ENCODE results near the gene SOX8.

SOX8 gene

GRCh38 chr16:987906-988305 lies 6.3 kb downstream of the SOX8 start:
- POLR2A ChIA-PET = no interaction called here
- DNase-seq (ENCODE audit: extremely low spot score) = no peak
- CTCF ChIA-PET = no interaction called here
- TF ChIP-seq L3MBTL2 (conservative IDR thresholded peaks at IDR 0.05) = no peak

- no peak for TF ChIP-seq L3MBTL2 (conservative IDR thresholded peaks at IDR 0.05)
- no peak for TF ChIP-seq CTBP1 (IDR thresholded peaks at IDR 0.05; ENCODE audit: borderline replicate concordance)
- no peak for TF ChIP-seq ARNT (IDR thresholded peaks at IDR 0.05)
- TF ChIP-seq SUZ12 (IDR thresholded peaks at IDR 0.05) = no peak
- TF ChIP-seq BHLHE40 (IDR thresholded peaks at IDR 0.05; ENCODE audit: borderline replicate concordance) = no peak
- no peak for TF ChIP-seq NFRKB (IDR thresholded peaks at IDR 0.05)
- no peak for TF ChIP-seq ELF4 (IDR thresholded peaks at IDR 0.05)
- TF ChIP-seq FOXM1 (IDR thresholded peaks at IDR 0.05; ENCODE audit: borderline replicate concordance) = no peak
- TF ChIP-seq TARDBP (IDR thresholded peaks at IDR 0.05) = no peak
- no peak for TF ChIP-seq ZNF384 (IDR thresholded peaks at IDR 0.05)
- no peak for TF ChIP-seq LEF1 (IDR thresholded peaks at IDR 0.05; ENCODE audit: borderline replicate concordance)
- no peak for TF ChIP-seq SP1 (IDR thresholded peaks at IDR 0.05)
- no peak for TF ChIP-seq HDGF (IDR thresholded peaks at IDR 0.05; ENCODE audit: borderline replicate concordance)
- TF ChIP-seq FOXA1 (IDR thresholded peaks at IDR 0.05) = no peak
- no peak for TF ChIP-seq FOXK2 (IDR thresholded peaks at IDR 0.05)
- no peak for TF ChIP-seq PKNOX1 (IDR thresholded peaks at IDR 0.05)
- DNase-seq (ENCODE audit: extremely low spot score) = no peak
- CTCF ChIA-PET = no interaction called here
- POLR2A ChIA-PET = no interaction called here
Observed at GRCh38 chr16:988471-989353, 7.1 kb downstream of the SOX8 start.

DNA sequence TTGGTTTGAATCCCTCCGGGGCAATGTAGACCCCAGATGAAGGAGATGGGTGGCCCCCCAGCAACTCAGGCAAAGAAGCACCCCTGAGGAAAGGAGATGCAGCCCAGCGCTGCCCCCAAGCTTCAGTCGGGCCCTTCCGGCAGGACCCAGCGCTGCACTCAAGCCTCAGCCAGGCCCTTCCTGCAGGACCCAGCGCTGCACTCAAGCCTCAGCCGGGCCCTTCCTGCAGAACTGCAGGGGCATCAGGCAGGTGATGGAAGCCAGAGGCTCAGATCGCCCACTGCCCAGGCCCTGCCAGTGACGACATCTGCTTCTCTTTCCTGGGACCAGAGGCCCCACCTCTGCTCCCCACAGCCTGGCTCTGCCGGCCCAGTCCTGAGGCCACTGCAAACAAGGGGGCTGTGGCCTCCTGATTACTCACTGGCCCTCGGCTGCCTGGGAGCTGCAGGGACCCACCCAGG lies 7.8 kb downstream of the SOX8 start:
- no peak for TF ChIP-seq HDGF (IDR thresholded peaks at IDR 0.05; ENCODE audit: borderline replicate concordance)
- TF ChIP-seq PKNOX1 (IDR thresholded peaks at IDR 0.05) = no peak
- TF ChIP-seq TARDBP (IDR thresholded peaks at IDR 0.05) = no peak
- TF ChIP-seq ELF4 (IDR thresholded peaks at IDR 0.05) = no peak
- no peak for TF ChIP-seq ARNT (IDR thresholded peaks at IDR 0.05)
- no peak for TF ChIP-seq FOXA1 (IDR thresholded peaks at IDR 0.05)
- TF ChIP-seq L3MBTL2 (conservative IDR thresholded peaks at IDR 0.05) = no peak
- no peak for TF ChIP-seq BHLHE40 (IDR thresholded peaks at IDR 0.05; ENCODE audit: borderline replicate concordance)
- no peak for TF ChIP-seq CTBP1 (IDR thresholded peaks at IDR 0.05; ENCODE audit: borderline replicate concordance)
- TF ChIP-seq FOXK2 (IDR thresholded peaks at IDR 0.05) = no peak
- no peak for TF ChIP-seq ZNF384 (IDR thresholded peaks at IDR 0.05)
- ChIA-PET POLR2A (no interaction called here), CTCF (no interaction called here)
- DNase-seq (ENCODE audit: extremely low spot score) = no peak

DNA sequence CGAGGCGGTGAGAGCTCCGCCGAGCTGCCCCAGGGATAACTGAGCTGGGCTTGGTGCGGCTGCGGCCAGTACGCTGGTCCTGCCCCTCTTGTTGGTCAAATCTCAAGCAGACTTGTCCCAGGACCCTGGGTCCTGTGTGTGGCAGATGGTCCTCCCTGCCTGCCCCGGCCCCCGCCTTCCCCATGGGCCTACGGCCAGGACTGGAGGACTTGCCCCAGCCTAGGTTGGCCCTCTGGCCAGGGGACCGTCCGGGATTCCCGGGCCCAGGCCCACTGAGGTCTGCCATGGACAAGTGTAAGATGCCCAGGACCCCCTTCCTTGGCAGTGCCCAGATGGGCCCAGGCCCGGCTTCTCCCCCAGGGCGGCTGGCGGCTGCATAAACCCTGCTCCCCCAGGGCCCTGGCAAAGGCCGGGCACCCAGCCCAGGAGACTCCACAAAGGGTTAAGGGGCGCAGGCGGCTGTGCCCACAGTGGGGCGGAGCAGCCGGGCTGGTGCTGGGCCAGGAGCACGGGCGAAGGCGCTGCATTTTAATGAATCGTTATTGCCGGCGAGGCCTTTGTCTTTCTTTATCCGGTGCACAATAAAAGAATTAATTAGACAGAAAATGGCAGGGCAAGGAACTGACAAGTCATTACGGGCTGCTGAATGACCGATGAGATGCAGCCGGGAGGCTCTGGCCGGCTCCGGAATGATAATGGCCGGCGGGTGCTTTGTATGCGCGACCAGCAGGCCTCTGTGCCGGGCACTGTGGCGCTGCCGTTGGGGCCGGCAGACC lies 9.1 kb downstream of the SOX8 start:
- ChIA-PET CTCF (no interaction called here), POLR2A (no interaction called here)
- TF ChIP-seq L3MBTL2 (conservative IDR thresholded peaks at IDR 0.05) (no peak), SP1 (IDR thresholded peaks at IDR 0.05) (no peak), SUZ12 (IDR thresholded peaks at IDR 0.05) (no peak), HDGF (IDR thresholded peaks at IDR 0.05; ENCODE audit: borderline replicate concordance) (no peak), LEF1 (IDR thresholded peaks at IDR 0.05; ENCODE audit: borderline replicate concordance) (no peak), ELF4 (IDR thresholded peaks at IDR 0.05) (no peak)
- DNase-seq (ENCODE audit: extremely low spot score) = no peak

- TF ChIP-seq BHLHE40 (IDR thresholded peaks at IDR 0.05; ENCODE audit: borderline replicate concordance) (no peak), TARDBP (IDR thresholded peaks at IDR 0.05) (no peak), HDGF (IDR thresholded peaks at IDR 0.05; ENCODE audit: borderline replicate concordance) (no peak), ARNT (IDR thresholded peaks at IDR 0.05) (no peak), ZNF384 (IDR thresholded peaks at IDR 0.05) (no peak), PKNOX1 (IDR thresholded peaks at IDR 0.05) (no peak), FOXM1 (IDR thresholded peaks at IDR 0.05; ENCODE audit: borderline replicate concordance) (no peak), FOXK2 (IDR thresholded peaks at IDR 0.05) (no peak), FOXA1 (IDR thresholded peaks at IDR 0.05) (no peak), ELF4 (IDR thresholded peaks at IDR 0.05) (no peak), L3MBTL2 (conservative IDR thresholded peaks at IDR 0.05) (no peak), SUZ12 (IDR thresholded peaks at IDR 0.05) (no peak), CTBP1 (IDR thresholded peaks at IDR 0.05; ENCODE audit: borderline replicate concordance) (no peak), LEF1 (IDR thresholded peaks at IDR 0.05; ENCODE audit: borderline replicate concordance) (no peak), SP1 (IDR thresholded peaks at IDR 0.05) (no peak), NFRKB (IDR thresholded peaks at IDR 0.05) (no peak)
- ChIA-PET POLR2A (no interaction called here), CTCF (no interaction called here)
- no peak for DNase-seq (ENCODE audit: extremely low spot score)
Observed at GRCh38 chr16:991345-991744, 9.8 kb downstream of the SOX8 start.

- no peak for DNase-seq (ENCODE audit: extremely low spot score)
- ChIA-PET CTCF (no interaction called here), POLR2A (no interaction called here)
- TF ChIP-seq SUZ12 (IDR thresholded peaks at IDR 0.05) (no peak), ARNT (IDR thresholded peaks at IDR 0.05) (no peak), ZNF384 (IDR thresholded peaks at IDR 0.05) (no peak), ELF4 (IDR thresholded peaks at IDR 0.05) (no peak), HDGF (IDR thresholded peaks at IDR 0.05; ENCODE audit: borderline replicate concordance) (no peak), L3MBTL2 (conservative IDR thresholded peaks at IDR 0.05) (no peak), LEF1 (IDR thresholded peaks at IDR 0.05; ENCODE audit: borderline replicate concordance) (no peak), PKNOX1 (IDR thresholded peaks at IDR 0.05) (no peak), NFRKB (IDR thresholded peaks at IDR 0.05) (no peak), SP1 (IDR thresholded peaks at IDR 0.05) (no peak), FOXK2 (IDR thresholded peaks at IDR 0.05) (no peak), FOXA1 (IDR thresholded peaks at IDR 0.05) (no peak), CTBP1 (IDR thresholded peaks at IDR 0.05; ENCODE audit: borderline replicate concordance) (no peak), BHLHE40 (IDR thresholded peaks at IDR 0.05; ENCODE audit: borderline replicate concordance) (no peak), FOXM1 (IDR thresholded peaks at IDR 0.05; ENCODE audit: borderline replicate concordance) (no peak), TARDBP (IDR thresholded peaks at IDR 0.05) (no peak)
Observed at GRCh38 chr16:991773-992172, 10.2 kb downstream of the SOX8 start.
